IMR-90 (cell line): Measurements from ENCODE around the gene NRM. TPM values are rescaled to one million over a fixed set of nuclear protein-coding genes. Genes with fewer than 3 reads are reported as not detected.

Source experiments
- ATAC-seq: fragments of 200-7000 bp; cut with Tn5 transposase; 2 replicates; pipeline ENCODE4 v1.9.1; 2020; ENCODE audit warnings: low read depth, mild to moderate bottlenecking, moderate library complexity
- BruUV-seq: library from RNA; stranded (reverse); fragments of 400-500 nt; replicated peaks from 2 replicates; lab custom pipeline; 2021; lab: Mats Ljungman, UMichigan
- CTCF ChIA-PET: fragments of 300-600 bp; formaldehyde crosslinking; extraction: SDS; loops from one replicate; lab custom pipeline; 2021; ENCODE audit warnings: antibody characterized with exemption; lab: Yijun Ruan, JAX
- POLR2A ChIA-PET: fragments of 300-600 bp; sonication (Branson Sonifier 250); formaldehyde crosslinking; loops from one replicate; lab custom pipeline; 2022; ENCODE audit warnings: antibody characterized with exemption; ENCODE audit not compliant: unreplicated experiment; lab: Charles Lee
- DNase-seq: peaks from one replicate; pipeline ENCODE4 v3.0.0; 2013
- H2AFZ ChIP-seq: replicated peaks from 2 replicates; pipeline ENCODE3; 2013; ENCODE audit warnings: low read length, mild to moderate bottlenecking; ENCODE audit not compliant: poor library complexity
- H2AK5ac ChIP-seq: 2 replicates; pipeline ENCODE4 v1.6.1; 2013; ENCODE audit warnings: low read depth, low read length, inconsistent platforms
- H2AK9ac ChIP-seq: replicated peaks from 2 replicates; pipeline ENCODE3; 2013; ENCODE audit warnings: mild to moderate bottlenecking, low read depth, low read length, moderate library complexity; ENCODE audit not compliant: poor library complexity
- H2BK120ac ChIP-seq: 2 replicates; pipeline ENCODE4 v1.6.1; 2013; ENCODE audit warnings: low read depth, low read length, inconsistent platforms
- H2BK15ac ChIP-seq: 3 replicates; pipeline ENCODE4 v1.6.1; 2013; ENCODE audit warnings: low read depth, low read length, inconsistent platforms
- H2BK20ac ChIP-seq: 2 replicates; pipeline ENCODE4 v1.6.1; 2013; ENCODE audit warnings: low read depth, mild to moderate bottlenecking, inconsistent platforms, low read length, moderate library complexity
- H2BK5ac ChIP-seq: 2 replicates; pipeline ENCODE4 v1.6.1; 2013; ENCODE audit warnings: mild to moderate bottlenecking, low read depth, low read length, inconsistent platforms; ENCODE audit not compliant: poor library complexity, severe bottlenecking
- H3K14ac ChIP-seq: replicated peaks from 2 replicates; pipeline ENCODE4 v1.6.1; 2013; ENCODE audit warnings: low read depth, low read length, inconsistent platforms
- H3K18ac ChIP-seq: 2 replicates; pipeline ENCODE4 v1.6.1; 2013; ENCODE audit warnings: low read depth, low read length, control low read depth
- H3K23ac ChIP-seq: 2 replicates; pipeline ENCODE4 v1.6.1; 2013; ENCODE audit warnings: low read depth, low read length, inconsistent platforms
- H3K27ac ChIP-seq: 2 replicates; pipeline ENCODE4 v1.5.1; 2013; ENCODE audit warnings: mild to moderate bottlenecking, control low read depth, low read length; ENCODE audit not compliant: insufficient read depth
- H3K27me3 ChIP-seq: 2 replicates; pipeline ENCODE4 v1.6.1; 2013; ENCODE audit warnings: low read length; ENCODE audit not compliant: control insufficient read depth, insufficient read depth
- H3K36me3 ChIP-seq: 2 replicates; pipeline ENCODE4 v1.6.1; 2013; ENCODE audit warnings: low read length, mixed read lengths; ENCODE audit not compliant: control insufficient read depth, insufficient read depth
- H3K4ac ChIP-seq: 2 replicates; pipeline ENCODE4 v1.6.1; 2013; ENCODE audit warnings: low read depth, low read length, inconsistent platforms
- H3K4me1 ChIP-seq: 2 replicates; pipeline ENCODE4 v1.6.1; 2013; ENCODE audit warnings: low read length, mixed read lengths; ENCODE audit not compliant: control insufficient read depth, insufficient read depth
- H3K4me2 ChIP-seq: 2 replicates; pipeline ENCODE4 v1.6.1; 2013; ENCODE audit warnings: low read depth, mild to moderate bottlenecking, control low read depth, low read length, moderate library complexity
- H3K4me3 ChIP-seq: 2 replicates; pipeline ENCODE4 v1.5.1; 2013; ENCODE audit warnings: low read depth, mild to moderate bottlenecking, control low read depth, low read length, moderate library complexity; ENCODE audit not compliant: insufficient read depth
- H3K56ac ChIP-seq: 2 replicates; pipeline ENCODE4 v1.6.1; 2013; ENCODE audit warnings: low read length, inconsistent platforms; ENCODE audit not compliant: insufficient read depth; ENCODE audit errors: extremely low read depth
- H3K79me1 ChIP-seq, 2 experiments: 2 replicates each; pipeline ENCODE4 v1.6.1; 2013; ENCODE audit warnings: low read length in 2 of 2, inconsistent platforms in 1 of 2, low read depth in 1 of 2
- H3K9ac ChIP-seq: 2 replicates; pipeline ENCODE4 v1.6.1; 2013; ENCODE audit warnings: low read depth, low read length, control low read depth
- H3K9me1 ChIP-seq: 2 replicates; pipeline ENCODE4 v1.6.1; 2013; ENCODE audit warnings: low read length, inconsistent platforms; ENCODE audit not compliant: insufficient read depth
- H3K9me3 ChIP-seq: 2 replicates; pipeline ENCODE4 v1.6.1; 2013; ENCODE audit warnings: low read length; ENCODE audit not compliant: control insufficient read depth, insufficient read depth
- H4K20me1 ChIP-seq: 2 replicates; pipeline ENCODE4 v1.6.1; 2013; ENCODE audit warnings: low read length, inconsistent platforms; ENCODE audit not compliant: insufficient read depth
- H4K5ac ChIP-seq: 2 replicates; pipeline ENCODE4 v1.6.1; 2013; ENCODE audit warnings: mild to moderate bottlenecking, low read depth, low read length, control low read depth
- H4K8ac ChIP-seq, 2 experiments: 2 replicates each; pipeline ENCODE4 v1.6.1; 2013; ENCODE audit warnings: low read depth in 2 of 2, low read length in 2 of 2, control low read depth in 1 of 2, inconsistent platforms in 1 of 2
- H4K91ac ChIP-seq: 2 replicates; pipeline ENCODE4 v1.6.1; 2013; ENCODE audit warnings: low read depth, low read length, inconsistent platforms; ENCODE audit not compliant: insufficient read depth
- CHD1 ChIP-seq: IDR thresholded peaks from 2 replicates; pipeline ENCODE4 v1.6.1; 2012; ENCODE audit warnings: low read depth, low read length, improper control_type of control experiment
- FOS ChIP-seq: fragments of 150-350 bp; IDR thresholded peaks from 2 replicates; pipeline ENCODE4 v1.6.1; 2016; ENCODE audit warnings: low read depth, low read length
- MAFK ChIP-seq: IDR thresholded peaks from 2 replicates; pipeline ENCODE4 v1.6.1; 2012; ENCODE audit warnings: low read depth, low read length, improper control_type of control experiment
- RFX5 ChIP-seq: IDR thresholded peaks from 2 replicates; pipeline ENCODE4 v1.8.0; 2012; ENCODE audit warnings: low read depth, mild to moderate bottlenecking, low read length, moderate library complexity
- WGBS, 2 experiments: methylation state at CpG; one replicate each; pipeline versions ENCODE4 v1.1.5 to v1.1.7; 2013; ENCODE audit warnings: missing lambda C conversion rate in 2 of 2; ENCODE audit not compliant: insufficient read length in 1 of 2; ENCODE audit errors: extremely low coverage in 2 of 2; 5-methylcytosine and 5-hydroxymethylcytosine counted together
- dilution Hi-C: fragments of 300-500 bp; cut with HindIII; formaldehyde crosslinking; loops from one replicate; pipeline ENCODE4 v1.14.3; 2018; ENCODE audit warnings: low sequenced_read_pairs; ENCODE audit not compliant: unreplicated experiment
- in situ Hi-C: fragments of 300-500 bp; cut with MboI; formaldehyde crosslinking; loops from 3 replicates; pipeline ENCODE4 v1.14.3; 2019; ENCODE audit warnings: low sequenced_read_pairs, inconsistent platforms, mixed read lengths
- intact Hi-C: fragments of 100-400 bp; cut with micrococcal nuclease; formaldehyde crosslinking; loops from 2 replicates; pipeline ENCODE4 v1.10.0; 2022
- polyA plus RNA-seq, 3 experiments: library from polyadenylated mRNA; depleted of rRNA; stranded (reverse); fragments of >200 nt; gene quantifications; 2 replicates each; pipeline ENCODE4 v1.2.3, GENCODE V29; 2012; ENCODE audit warnings: low replicate concordance in 1 of 3
- total RNA-seq: library from RNA; depleted of rRNA; stranded (reverse); fragments of >200 nt; gene quantifications from 2 replicates; pipeline ENCODE4 v1.2.3, GENCODE V29; 2012

NRM gene
- total and polyA plus RNA-seq, 2 of the 4 experiments (the other 2 are of a cell fraction), result 2.2 to 27.0 TPM

DNA sequence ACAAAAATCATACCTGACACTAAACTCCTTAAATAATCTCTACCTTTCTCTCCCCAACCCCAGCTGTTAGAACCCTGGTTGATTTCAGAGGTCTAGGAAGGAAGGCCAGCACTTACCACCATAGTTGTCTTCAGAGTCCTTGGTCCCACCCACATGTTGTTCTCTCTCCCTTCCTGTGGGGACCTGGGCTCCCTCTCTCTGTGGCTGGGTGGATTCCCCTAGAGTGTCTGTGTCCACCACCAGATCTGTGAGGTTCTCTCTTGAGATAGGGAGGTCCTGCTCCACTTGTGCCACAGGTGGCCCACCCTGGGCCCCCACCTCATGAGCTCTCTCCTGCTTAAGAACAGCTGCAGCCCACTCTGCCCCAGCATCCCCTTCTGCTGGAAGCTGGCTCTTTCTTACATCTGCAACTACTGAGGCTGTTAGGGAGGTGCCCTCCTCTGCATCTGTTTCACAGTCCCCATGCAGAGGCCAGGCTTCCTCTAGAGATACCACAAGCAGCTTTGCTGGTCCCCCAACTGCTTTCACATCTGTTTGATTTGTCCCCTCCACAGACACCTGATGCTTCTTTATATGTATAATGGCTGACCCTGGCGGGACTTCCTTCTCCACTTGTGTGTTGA, 21.1 kb upstream of the NRM start:
- dilution Hi-C loops (no loop called here), intact Hi-C loops (no loop called here), in situ Hi-C loops (no loop called here)
- Histone ChIP-seq H2AK5ac (no peak overlapping the region), H3K14ac (no peak overlapping the region), H3K56ac (no peak overlapping the region), H3K4me3 (no peak overlapping the region), H3K18ac (no peak overlapping the region), H2AFZ (no peak overlapping the region), H3K9me1 (peaks cover 5% of the 10 kb centered on the region), H3K27me3 (no peaks in the 10 kb centered on the region), H2BK120ac (no peak overlapping the region), H3K4ac (no peak overlapping the region), H3K4me2 (no peak overlapping the region), H3K27ac (no peak overlapping the region), H4K20me1 (no peaks in the 10 kb centered on the region), H2BK5ac (no peak overlapping the region), H2BK20ac (no peak overlapping the region), H3K36me3 (peaks cover 30% of the 10 kb centered on the region), H2BK15ac (no peak overlapping the region), H4K8ac (no peak overlapping the region), H4K91ac (no peak overlapping the region), H4K5ac (no peak overlapping the region), H3K9ac (no peak overlapping the region), H3K4me1 (peaks cover 4% of the 10 kb centered on the region; the same call in 1 of the 2 replicates), H3K9me3 (no peaks in the 10 kb centered on the region), H2AK9ac (no peak overlapping the region), H3K79me1 (peaks cover 10 to 23% of the 10 kb centered on the region in 2 experiments), H3K23ac (no peak overlapping the region)
- ChIA-PET POLR2A (no interaction called here), CTCF (no interaction called here)
- no peak for DNase-seq
- no TSS peak for BruUV-seq
- no peak for ATAC-seq
- no CpG with 5 or more reads among the region's 1 CpG for WGBS, 2 experiments
- TF ChIP-seq RFX5 (no peak), FOS (no peak), MAFK (no peak), CHD1 (no peak)
